HG03457 (cell line): ENCODE measurements around the gene RETSAT.
"Not testable (repeated sequence)": the region's sequence is repeated elsewhere in the genome, so short reads cannot be mapped to it uniquely, and the experiment has no call there.

Experiments used
- ATAC-seq: cut with Tn5 transposase; IDR thresholded peaks from one replicate; pipeline ENCODE4 v1.9.1; 2021; ENCODE audit warnings: moderate number of reproducible peaks; ENCODE audit not compliant: unreplicated experiment

RETSAT gene

GRCh38 chr2:85380048-85380447, 25.7 kb upstream of the RETSAT start:
- no peak for ATAC-seq

GRCh38 chr2:85378257-85378656, 23.9 kb upstream of the RETSAT start:
- ATAC-seq, result no peak

- no peak for ATAC-seq
Measured at GRCh38 chr2:85377083-85377482, 22.8 kb upstream of the RETSAT start.

GRCh38 chr2:85376291-85377065, 22.1 kb upstream of the RETSAT start:
- ATAC-seq, result no peak

- no peak for ATAC-seq
Measured at GRCh38 chr2:85371045-85371444, 16.7 kb upstream of the RETSAT start.

GRCh38 chr2:85369500-85369899, 15.2 kb upstream of the RETSAT start:
- ATAC-seq, result no peak

- no peak for ATAC-seq
Measured at GRCh38 chr2:85368921-85369320, 14.6 kb upstream of the RETSAT start.

- ATAC-seq, result no peak
Measured at GRCh38 chr2:85367180-85367579, 12.9 kb upstream of the RETSAT start.

- ATAC-seq, result not testable (repeated sequence)
Measured at GRCh38 chr2:85362653-85363387, 8.5 kb upstream of the RETSAT start.

- no peak for ATAC-seq
Measured at GRCh38 chr2:85357736-85358135, 3.4 kb upstream of the RETSAT start.

GRCh38 chr2:85356186-85356585, 1.9 kb upstream of the RETSAT start:
- ATAC-seq, result no peak

- ATAC-seq, result no peak
Measured at GRCh38 chr2:85355521-85355920, 1.2 kb upstream of the RETSAT start.

- ATAC-seq, result peak; percentile 3
Measured at GRCh38 chr2:85355073-85355410, 714 bp upstream of the RETSAT start.

GRCh38 chr2:85353876-85354285, 447 bp downstream of the RETSAT start:
- no peak for ATAC-seq

GRCh38 chr2:85347599-85347998, 6.7 kb downstream of the RETSAT start:
- ATAC-seq, result no peak

GRCh38 chr2:85344356-85344954, 9.9 kb downstream of the RETSAT start:
- ATAC-seq, result no peak

- ATAC-seq, result not testable (repeated sequence)
Measured at GRCh38 chr2:85343207-85343895, 11.0 kb downstream of the RETSAT start.

GRCh38 chr2:85342156-85342555, 12.2 kb downstream of the RETSAT start:
- no peak for ATAC-seq

- no peak for ATAC-seq
Measured at GRCh38 chr2:85341269-85342029, 12.9 kb downstream of the RETSAT start.

GRCh38 chr2:85340034-85340892, 14.1 kb downstream of the RETSAT start:
- no peak for ATAC-seq
